Muscle of leg (tissue), 11 donors: ENCODE measurements around the gene SSU72. TPM values are rescaled to one million over a fixed set of nuclear protein-coding genes. Genes with fewer than 3 reads are reported as not detected.
"Not testable (repeated sequence)": the region's sequence is repeated elsewhere in the genome, so short reads cannot be mapped to it uniquely, and the experiment has no call there.

Experiments
- DNase-seq: peaks from one replicate; pipeline ENCODE4 v3.0.0; 2013
- H3K27ac ChIP-seq: one replicate; pipeline ENCODE4 v1.5.1; 2013; ENCODE audit warnings: mild to moderate bottlenecking, low read length, control low read depth
- H3K27me3 ChIP-seq: one replicate; pipeline ENCODE4 v1.6.1; 2013; ENCODE audit warnings: low read length; ENCODE audit not compliant: control insufficient read depth, insufficient read depth
- H3K36me3 ChIP-seq: one replicate; pipeline ENCODE4 v1.6.1; 2013; ENCODE audit warnings: low read length; ENCODE audit not compliant: control insufficient read depth, insufficient read depth
- H3K4me1 ChIP-seq: one replicate; pipeline ENCODE4 v1.6.1; 2013; ENCODE audit warnings: low read length; ENCODE audit not compliant: control insufficient read depth, insufficient read depth
- H3K4me3 ChIP-seq: one replicate; pipeline ENCODE4 v1.5.1; 2013; ENCODE audit warnings: low read length, control low read depth
- H3K9me3 ChIP-seq: replicated peaks from 2 replicates; pipeline ENCODE4 v1.6.1; 2013; ENCODE audit warnings: low read depth, low read length; ENCODE audit not compliant: control insufficient read depth
- WGBS: methylation state at CpG from one replicate; pipeline ENCODE4 v1.1.5; 2013; ENCODE audit warnings: missing lambda C conversion rate; ENCODE audit not compliant: insufficient coverage; 5-methylcytosine and 5-hydroxymethylcytosine counted together
- polyA plus RNA-seq, 8 donors: library from polyadenylated mRNA; unstranded; fragments of 120-200 nt; gene quantifications; one replicate each; pipeline versions ENCODE4 v1.2.1 to v1.2.3, GENCODE V29; 2013; ENCODE audit warnings: inconsistent platforms in 1 of 8, low replicate concordance in 1 of 8; ENCODE audit not compliant: insufficient read length in 8 of 8, insufficient read depth in 1 of 8
- total RNA-seq: library from RNA; stranded (reverse); fragments of 120-200 nt; gene quantifications from one replicate; pipeline ENCODE4 v1.2.4, GENCODE V29; 2013

The SSU72 gene
- total and polyA plus RNA-seq, 9 donors, result 38.0 to 106 (median 92.1) TPM

- no peaks in the 10 kb centered on the region for H3K36me3 ChIP-seq
- no peak overlapping the region for H3K27ac ChIP-seq
- no CpG with 5 or more reads among the region's 4 CpGs for WGBS
- H3K27me3 ChIP-seq, result no peaks in the 10 kb centered on the region
- H3K4me1 ChIP-seq, result peaks cover 17% of the 10 kb centered on the region
- H3K4me3 ChIP-seq, result no peak overlapping the region
- H3K9me3 ChIP-seq, result no peaks in the 10 kb centered on the region
- no peak for DNase-seq
Observed at GRCh38 chr1:1507305-1507704, 67.4 kb downstream of the SSU72 start.

- WGBS, result 30% methylated on average over 2 of the region's 5 CpGs
- not testable (repeated sequence) for H3K36me3 ChIP-seq, H3K27me3 ChIP-seq, H3K4me3 ChIP-seq, DNase-seq, H3K9me3 ChIP-seq
- Histone ChIP-seq H3K4me1 (peaks cover 13% of the 10 kb centered on the region), H3K27ac (peak overlapping the region; percentile 3)
Observed at GRCh38 chr1:1505801-1506200, 68.9 kb downstream of the SSU72 start.

GRCh38 chr1:1505366-1505798 is 69.3 kb downstream of the SSU72 start:
- WGBS, result no CpG with 5 or more reads among the region's 22 CpGs
- H3K4me3 ChIP-seq, H3K36me3 ChIP-seq, DNase-seq, H3K27me3 ChIP-seq, H3K9me3 ChIP-seq: not testable (repeated sequence)
- H3K4me1 ChIP-seq, result peaks cover 12% of the 10 kb centered on the region
- H3K27ac ChIP-seq, result peak overlapping the region; percentile 35

GRCh38 chr1:1504777-1505365 is 69.8 kb downstream of the SSU72 start:
- peak; percentile 46 for DNase-seq
- H3K36me3 ChIP-seq, H3K4me3 ChIP-seq, H3K9me3 ChIP-seq, H3K27me3 ChIP-seq: not testable (repeated sequence)
- peak overlapping the region; percentile 35 for H3K27ac ChIP-seq
- H3K4me1 ChIP-seq, result peaks cover 12% of the 10 kb centered on the region
- 61% methylated on average over 11 of the region's 16 CpGs for WGBS

GRCh38 chr1:1495461-1495975 is 79.1 kb downstream of the SSU72 start:
- H3K4me3 ChIP-seq, DNase-seq, H3K27me3 ChIP-seq, H3K27ac ChIP-seq, H3K4me1 ChIP-seq: not testable (repeated sequence)
- H3K36me3 ChIP-seq, result peaks cover 32% of the 10 kb centered on the region
- WGBS, result 88% methylated on average over 6 of the region's 18 CpGs
- peaks cover 13% of the 10 kb centered on the region for H3K9me3 ChIP-seq

GRCh38 chr1:1494311-1494710 is 80.4 kb downstream of the SSU72 start:
- WGBS, result 96% methylated on average over 16 of the region's 22 CpGs
- not testable (repeated sequence) for DNase-seq, H3K4me3 ChIP-seq, H3K27me3 ChIP-seq, H3K27ac ChIP-seq, H3K4me1 ChIP-seq
- Histone ChIP-seq H3K36me3 (peaks cover 43% of the 10 kb centered on the region), H3K9me3 (peaks cover 13% of the 10 kb centered on the region)

Other genes with a start within 250 kb of the SSU72 start
- gene TAS1R3, start 243.6 kb downstream of the SSU72 start, total RNA-seq, result 2.4 TPM
- 1 to 10 TPM in 7 of 8 donors, under 1 TPM in 1; 0.96 to 3.8 (median 2.4) TPM for gene TAS1R3, start 243.6 kb downstream of the SSU72 start, polyA plus RNA-seq
- 45.8 TPM for gene DVL1, start 225.4 kb downstream of the SSU72 start, total RNA-seq
- gene DVL1, start 225.4 kb downstream of the SSU72 start, polyA plus RNA-seq, result 10 to 100 TPM; 38.2 to 50.5 (median 46.7) TPM
- 87.9 TPM for gene MXRA8, start 216.3 kb downstream of the SSU72 start, total RNA-seq
- 100 to 1,000 TPM in 1 of 8 donors, 10 to 100 TPM in 7; 56.2 to 113 (median 83.5) TPM for gene MXRA8, start 216.3 kb downstream of the SSU72 start, polyA plus RNA-seq
- 74.8 TPM for gene AURKAIP1, start 199.7 kb downstream of the SSU72 start, total RNA-seq
- gene AURKAIP1, start 199.7 kb downstream of the SSU72 start, polyA plus RNA-seq, result 10 to 100 TPM; 66.7 to 93.6 (median 74.7) TPM
- gene CCNL2, start 175.5 kb downstream of the SSU72 start, total RNA-seq, result 124 TPM
- 100 to 1,000 TPM; 101 to 205 (median 156) TPM for gene CCNL2, start 175.5 kb downstream of the SSU72 start, polyA plus RNA-seq
- 99.3 TPM for gene MRPL20, start 167.6 kb downstream of the SSU72 start, total RNA-seq
- 100 to 1,000 TPM in 5 of 8 donors, 10 to 100 TPM in 3; 97.9 to 121 (median 105) TPM for gene MRPL20, start 167.6 kb downstream of the SSU72 start, polyA plus RNA-seq
- 13.9 TPM for gene ANKRD65, start 153.6 kb downstream of the SSU72 start, total RNA-seq
- gene ANKRD65, start 153.6 kb downstream of the SSU72 start, polyA plus RNA-seq, result 10 to 100 TPM; 10.6 to 24.1 (median 16.8) TPM
- 32.9 TPM for gene VWA1, start 139.2 kb downstream of the SSU72 start, total RNA-seq
- gene VWA1, start 139.2 kb downstream of the SSU72 start, polyA plus RNA-seq, result 10 to 100 TPM; 58.5 to 99.5 (median 68.3) TPM
- 0.22 TPM for gene ATAD3C, start 125.2 kb downstream of the SSU72 start, total RNA-seq
- gene ATAD3C, start 125.2 kb downstream of the SSU72 start, polyA plus RNA-seq, result 1 to 10 TPM in 3 of 8 donors, under 1 TPM in 5; 0.28 to 1.2 (median 0.49) TPM
- gene ATAD3B, start 103.1 kb downstream of the SSU72 start, total RNA-seq, result 13.7 TPM
- 10 to 100 TPM in 7 of 8 donors, 1 to 10 TPM in 1; 9.6 to 16.5 (median 14.5) TPM for gene ATAD3B, start 103.1 kb downstream of the SSU72 start, polyA plus RNA-seq
- 13.5 TPM for gene ATAD3A, start 62.7 kb downstream of the SSU72 start, total RNA-seq
- 10 to 100 TPM; 15.8 to 22.0 (median 20.6) TPM for gene ATAD3A, start 62.7 kb downstream of the SSU72 start, polyA plus RNA-seq
- 3.5 TPM for gene TMEM240, start 34.2 kb downstream of the SSU72 start, total RNA-seq
- 1 to 10 TPM; 3.6 to 9.2 (median 4.9) TPM for gene TMEM240, start 34.2 kb downstream of the SSU72 start, polyA plus RNA-seq
- gene FNDC10, start 25.3 kb upstream of the SSU72 start, total RNA-seq, result 0.62 TPM
- gene FNDC10, start 25.3 kb upstream of the SSU72 start, polyA plus RNA-seq, result 1 to 10 TPM; 1.5 to 3.3 (median 2.7) TPM
- 54.8 TPM for gene MIB2, start 40.6 kb upstream of the SSU72 start, total RNA-seq
- gene MIB2, start 40.6 kb upstream of the SSU72 start, polyA plus RNA-seq, result 100 to 1,000 TPM in 1 of 8 donors, 10 to 100 TPM in 7; 43.2 to 111 (median 76.9) TPM
- gene MMP23B, start 57.3 kb upstream of the SSU72 start, total RNA-seq, result 50.7 TPM
- 10 to 100 TPM; 27.6 to 55.6 (median 36.3) TPM for gene MMP23B, start 57.3 kb upstream of the SSU72 start, polyA plus RNA-seq
- gene CDK11B, start 84.1 kb upstream of the SSU72 start, total RNA-seq, result 9.4 TPM
- gene CDK11B, start 84.1 kb upstream of the SSU72 start, polyA plus RNA-seq, result 10 to 100 TPM; 32.0 to 37.8 (median 35.1) TPM
- 27.4 TPM for gene SLC35E2B, start 117.9 kb upstream of the SSU72 start, total RNA-seq
- gene SLC35E2B, start 117.9 kb upstream of the SSU72 start, polyA plus RNA-seq, result 10 to 100 TPM; 30.9 to 56.9 (median 48.4) TPM
- 11.5 TPM for gene CDK11A, start 149.5 kb upstream of the SSU72 start, total RNA-seq
- 10 to 100 TPM; 19.5 to 31.2 (median 25.8) TPM for gene CDK11A, start 149.5 kb upstream of the SSU72 start, polyA plus RNA-seq
- 18.2 TPM for gene NADK, start 203.6 kb upstream of the SSU72 start, total RNA-seq
- gene NADK, start 203.6 kb upstream of the SSU72 start, polyA plus RNA-seq, result 10 to 100 TPM; 28.1 to 40.1 (median 32.8) TPM